ENCODE results near the gene GALNT12.

GRCh38 chr9:98815391-98815951, 8.0 kb downstream of the GALNT12 start:
- TF ChIP-seq POLR2AphosphoS5 (IDR thresholded peaks at IDR 0.05; ENCODE audit: low read depth, low read length): no peak
- TF ChIP-seq CTCF (IDR thresholded peaks at IDR 0.05): no peak
- TF ChIP-seq SIN3A (IDR thresholded peaks at IDR 0.05; ENCODE audit: borderline replicate concordance, insufficient read depth, low read depth, low read length): no peak
